RPMI8226 (cell line): ENCODE results near the gene HES4.
A peak's percentile ranks its signal among the peaks of the same experiment; 100 is the strongest.
"Not testable (repeated sequence)": the region's sequence is repeated elsewhere in the genome, so short reads cannot be mapped to it uniquely, and the experiment has no call there.

Experiments
- DNase-seq: peaks from one replicate; pipeline ENCODE4 v3.0.0-alpha.2; 2015

HES4 gene

DNA sequence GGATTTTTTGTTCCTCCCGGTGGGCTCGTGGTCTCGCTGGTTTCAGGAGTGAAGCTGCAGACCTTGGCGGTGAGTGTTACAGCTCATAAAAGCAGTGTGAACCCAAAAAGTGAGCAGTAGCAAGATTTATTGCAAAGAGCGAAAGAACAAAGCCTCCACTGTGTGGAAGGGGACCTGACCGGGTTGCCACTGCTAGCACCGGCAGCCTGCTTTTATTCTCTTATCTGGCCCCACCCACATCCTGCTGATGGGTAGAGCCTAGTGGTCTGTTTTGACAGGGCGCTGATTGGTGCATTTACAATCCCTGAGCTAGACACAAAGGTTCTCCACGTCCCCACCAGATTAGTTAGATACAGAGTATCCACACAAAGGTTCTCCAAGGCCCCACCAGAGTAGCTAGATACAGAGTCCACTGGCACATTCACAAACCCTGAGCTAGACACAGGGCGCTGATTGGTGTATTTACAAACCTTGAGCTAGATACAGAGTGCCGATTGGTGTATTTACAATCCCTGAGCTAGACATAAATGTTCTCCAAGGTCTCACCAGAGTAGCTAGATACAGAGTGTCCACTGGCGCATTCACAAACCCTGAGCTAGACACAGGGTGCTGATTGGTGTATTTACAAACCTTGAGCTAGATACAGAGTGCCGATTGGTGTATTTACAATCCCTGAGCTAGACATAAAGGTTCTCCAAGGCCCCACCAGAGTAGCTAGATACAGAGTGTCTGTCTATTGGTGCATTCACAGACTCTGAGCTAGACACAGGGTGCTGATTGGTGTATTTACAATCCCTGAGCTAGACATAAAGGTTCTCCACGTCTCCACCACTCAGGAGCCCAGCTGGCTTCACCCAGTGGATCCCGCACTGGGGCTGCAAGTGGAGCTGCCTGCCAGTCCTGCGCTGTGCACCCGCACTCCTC lies 17.8 kb upstream of the HES4 start:
- DNase-seq, result not testable (repeated sequence)

DNA sequence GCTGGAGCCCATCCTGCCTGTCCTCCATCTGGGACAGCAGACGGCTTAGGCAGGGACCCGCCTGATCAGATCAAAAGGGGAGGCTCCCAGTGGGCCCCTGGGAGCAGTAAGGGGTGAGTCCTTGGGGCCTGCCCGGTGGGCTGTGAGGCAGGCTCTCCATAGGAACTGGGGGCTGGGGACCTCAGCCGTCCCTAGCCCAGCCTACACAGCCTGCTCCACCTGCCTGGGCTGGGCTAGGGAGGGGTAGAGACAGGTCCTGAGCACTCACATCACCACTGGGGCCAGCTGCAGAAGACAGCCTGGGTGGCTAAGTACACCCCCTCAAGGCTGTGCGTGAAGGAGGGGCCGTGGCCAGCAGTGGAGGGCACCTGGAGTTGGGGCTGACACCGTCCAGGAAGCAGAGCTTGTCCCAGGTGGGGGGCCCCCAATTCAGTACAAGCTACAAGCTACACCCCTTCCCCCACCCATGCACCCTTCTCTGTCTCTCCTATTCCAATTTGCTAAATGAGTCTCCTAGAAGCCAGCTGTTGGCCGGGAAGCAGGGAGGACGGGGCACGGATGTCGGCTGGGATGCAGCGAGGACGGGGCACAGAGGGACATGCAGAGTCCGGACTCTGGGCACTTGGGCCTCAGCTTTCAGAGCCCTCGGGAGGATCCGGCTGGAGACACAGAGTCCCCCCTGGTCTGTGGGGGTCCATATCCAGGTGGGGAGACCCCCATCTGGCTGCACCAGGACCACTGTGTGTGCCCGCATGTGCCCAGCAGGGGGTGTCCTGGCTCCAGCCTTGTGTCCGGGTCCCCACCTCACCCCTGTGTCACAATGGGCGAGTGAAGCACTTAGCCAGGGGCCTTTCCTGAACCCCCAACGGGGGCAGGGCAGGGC lies 15.1 kb upstream of the HES4 start:
- no peak for DNase-seq

DNA sequence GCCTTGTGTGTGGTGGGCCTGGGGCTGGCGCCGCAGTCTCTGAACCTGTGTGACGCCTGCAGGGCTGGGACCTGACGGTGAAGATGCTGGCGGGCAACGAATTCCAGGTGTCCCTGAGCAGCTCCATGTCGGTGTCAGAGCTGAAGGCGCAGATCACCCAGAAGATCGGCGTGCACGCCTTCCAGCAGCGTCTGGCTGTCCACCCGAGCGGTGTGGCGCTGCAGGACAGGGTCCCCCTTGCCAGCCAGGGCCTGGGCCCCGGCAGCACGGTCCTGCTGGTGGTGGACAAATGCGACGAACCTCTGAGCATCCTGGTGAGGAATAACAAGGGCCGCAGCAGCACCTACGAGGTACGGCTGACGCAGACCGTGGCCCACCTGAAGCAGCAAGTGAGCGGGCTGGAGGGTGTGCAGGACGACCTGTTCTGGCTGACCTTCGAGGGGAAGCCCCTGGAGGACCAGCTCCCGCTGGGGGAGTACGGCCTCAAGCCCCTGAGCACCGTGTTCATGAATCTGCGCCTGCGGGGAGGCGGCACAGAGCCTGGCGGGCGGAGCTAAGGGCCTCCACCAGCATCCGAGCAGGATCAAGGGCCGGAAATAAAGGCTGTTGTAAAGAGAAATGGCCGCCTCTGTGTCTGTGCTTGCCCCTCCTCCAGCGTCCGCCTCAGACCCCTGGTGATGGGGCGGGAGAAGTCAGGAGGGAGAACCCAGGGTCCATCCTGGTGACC lies 14.2 kb upstream of the HES4 start:
- DNase-seq, result no peak

DNA sequence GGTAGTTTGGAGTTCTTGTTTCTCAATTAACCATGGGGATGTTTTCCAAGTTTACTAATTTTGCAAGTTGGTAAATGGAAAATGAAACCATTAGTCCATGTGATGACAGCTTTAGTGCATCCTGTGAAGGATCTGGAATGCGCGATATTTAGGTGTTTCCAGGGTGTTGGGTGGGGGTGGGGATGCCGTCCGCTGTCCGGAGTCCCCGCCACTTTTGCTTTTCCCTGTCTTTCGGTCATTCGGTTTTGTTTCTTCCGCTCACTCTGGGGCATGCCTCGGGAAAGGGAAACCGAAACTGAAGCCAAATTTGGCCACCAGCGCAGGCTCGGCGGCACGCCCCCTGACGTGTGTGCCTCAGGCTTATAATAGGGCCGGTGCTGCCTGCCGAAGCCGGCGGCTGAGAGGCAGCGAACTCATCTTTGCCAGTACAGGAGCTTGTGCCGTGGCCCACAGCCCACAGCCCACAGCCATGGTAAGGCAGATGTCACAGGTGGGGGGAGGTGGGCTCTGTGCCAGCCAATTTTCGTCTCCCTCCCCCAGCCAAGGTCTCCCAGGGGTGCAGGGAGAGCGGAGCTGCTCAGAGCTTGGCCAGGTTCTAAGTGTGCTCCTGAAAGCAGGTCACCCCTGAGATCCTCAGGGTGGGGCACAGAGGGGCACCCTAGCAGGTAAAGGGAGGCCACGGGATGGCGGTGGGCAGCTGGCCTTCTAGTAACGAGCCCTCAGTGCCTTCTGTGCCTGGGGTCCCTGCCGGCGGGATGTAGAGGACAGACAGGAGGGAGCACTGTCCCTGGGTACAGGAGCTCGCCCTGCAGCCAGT lies 13.4 kb upstream of the HES4 start, which contains the start of gene ISG15:
Gene ISG15, plus strand, starts transcription at position 393 of the 817 bp plus-strand sequence. Its CDS starts 77 bp downstream, at position 470.
- DNase-seq, result peak; percentile 96

DNA sequence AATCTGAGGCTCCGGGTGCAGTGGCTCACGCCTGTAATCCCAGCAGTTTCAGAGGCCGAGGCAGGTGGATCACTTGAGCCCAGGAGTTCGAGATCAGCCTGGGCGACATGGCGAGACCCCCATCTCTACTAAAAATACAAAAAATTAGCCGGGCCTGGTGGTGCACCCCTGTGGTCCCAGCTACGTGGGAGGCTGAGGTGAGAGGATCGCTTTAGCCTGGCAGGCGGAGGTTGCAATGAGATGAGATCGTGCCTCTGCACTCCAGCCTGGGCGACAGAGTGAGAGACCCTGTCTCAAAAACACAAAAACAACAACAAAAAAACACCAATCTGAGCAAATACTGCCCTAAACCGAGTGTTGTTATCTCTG lies 12.8 kb upstream of the HES4 start:
- DNase-seq, result not testable (repeated sequence)

DNA sequence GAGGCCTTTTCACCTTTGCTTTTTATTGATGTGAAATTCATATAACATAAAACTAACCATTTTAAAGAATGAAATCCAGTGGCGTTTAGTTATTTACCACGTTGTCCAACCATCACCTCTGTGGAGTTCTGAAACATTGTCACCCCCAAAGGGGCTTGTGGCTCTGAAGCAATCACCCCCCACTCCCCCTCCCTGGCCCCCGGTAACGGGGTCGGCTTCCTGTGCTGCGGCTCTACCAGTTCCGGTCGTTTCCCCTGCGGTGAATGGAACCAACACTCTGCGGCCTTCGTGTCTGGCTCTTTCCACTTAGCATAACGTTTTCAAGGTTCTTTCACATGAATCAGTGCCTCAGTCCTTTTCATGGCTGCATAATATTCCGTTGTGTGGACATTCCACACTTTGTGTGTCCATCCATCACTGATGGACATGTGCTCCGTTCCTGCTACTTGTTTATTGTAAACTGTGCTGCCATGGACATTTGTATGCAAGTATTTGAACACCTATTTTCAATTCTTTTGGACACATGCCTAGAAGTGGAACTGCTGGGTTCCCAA lies 11.6 kb upstream of the HES4 start:
- no peak for DNase-seq

DNA sequence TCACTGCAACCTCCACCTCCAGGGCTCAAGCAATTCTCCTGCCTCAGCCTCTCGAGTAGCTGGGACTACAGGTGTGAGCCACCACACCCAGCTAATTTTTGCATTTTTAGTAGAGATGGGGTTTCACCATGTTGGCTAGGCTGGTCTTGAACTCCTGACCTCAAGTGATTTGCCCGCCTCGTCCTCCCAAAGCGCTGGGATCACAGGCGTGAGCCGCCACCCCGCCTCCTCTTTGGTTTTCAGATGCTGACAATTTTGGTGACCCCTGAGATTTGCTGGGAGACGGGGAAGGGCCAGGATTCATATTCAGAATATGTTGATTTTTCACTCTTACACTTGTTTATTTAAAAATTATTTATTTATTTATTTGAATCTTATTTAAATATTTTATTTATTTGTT lies 10.2 kb upstream of the HES4 start:
- DNase-seq, result not testable (repeated sequence)

DNA sequence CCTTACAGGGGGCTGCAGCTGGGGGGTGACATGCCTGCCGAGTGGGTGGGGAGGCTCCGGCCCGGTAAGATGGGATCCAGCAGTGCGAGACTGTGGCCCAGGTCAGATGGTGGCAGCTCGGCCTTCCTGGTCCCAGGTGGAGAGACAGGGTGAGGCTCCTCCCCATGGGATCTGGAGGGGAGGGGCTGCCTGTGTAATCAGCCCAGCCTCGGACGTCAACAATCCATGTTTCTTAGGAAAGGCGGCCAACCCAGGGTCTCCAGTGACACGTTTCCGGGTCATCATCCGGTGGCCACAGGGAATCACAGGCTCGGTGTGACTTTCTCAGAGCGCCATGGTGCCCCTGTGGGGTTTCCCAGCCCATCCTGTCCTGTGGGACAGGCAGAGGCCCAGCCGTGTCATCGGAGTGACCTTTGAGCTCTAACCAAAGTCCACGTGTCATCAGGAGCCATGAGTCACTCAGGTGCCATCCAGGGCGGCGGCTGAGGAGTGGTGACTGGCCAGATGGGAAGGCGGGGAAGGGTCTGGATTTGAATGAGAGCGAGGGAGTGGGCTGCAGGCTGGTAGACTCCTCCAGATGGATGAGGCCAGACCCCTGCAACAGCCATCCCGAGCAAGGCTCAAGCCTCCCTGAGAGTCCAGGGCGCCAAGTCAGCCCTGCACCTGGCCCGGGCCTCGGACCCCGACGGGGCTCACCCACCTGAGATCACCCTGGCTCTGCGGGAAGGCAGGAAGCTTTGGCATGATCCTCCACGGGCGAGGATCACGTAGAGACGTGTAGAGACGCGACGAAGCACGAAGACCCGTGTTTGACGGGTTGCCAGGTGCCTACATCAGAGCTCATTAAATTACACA lies 6.6 kb upstream of the HES4 start:
- DNase-seq, result no peak

DNA sequence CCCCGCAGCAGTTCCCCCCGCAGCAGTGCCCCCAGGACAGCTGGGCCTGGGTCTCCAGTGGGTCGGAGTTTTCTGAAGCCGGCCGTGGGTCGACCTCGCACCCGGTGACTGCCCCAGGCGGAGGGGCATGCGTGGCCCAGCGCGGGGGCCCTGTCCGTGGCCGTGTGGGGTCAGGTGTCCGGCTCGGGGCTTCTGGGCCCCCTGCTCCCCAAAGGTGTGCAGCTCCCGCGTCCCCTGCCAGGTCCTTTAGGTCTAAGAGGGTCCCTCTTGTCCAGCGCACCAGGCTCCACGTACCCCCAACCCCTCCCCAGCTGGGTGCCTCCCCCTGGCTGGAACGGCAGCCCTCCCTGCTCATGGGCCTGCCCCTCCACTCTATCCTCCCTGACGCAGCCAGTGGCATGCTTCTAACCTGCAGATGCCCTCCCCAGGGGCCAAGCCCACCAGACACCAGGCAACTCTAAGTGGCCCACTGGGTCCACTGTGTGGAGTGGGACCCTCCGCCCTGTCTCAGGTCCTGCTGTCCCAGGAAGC lies 5.9 kb upstream of the HES4 start:
- DNase-seq, result no peak

DNA sequence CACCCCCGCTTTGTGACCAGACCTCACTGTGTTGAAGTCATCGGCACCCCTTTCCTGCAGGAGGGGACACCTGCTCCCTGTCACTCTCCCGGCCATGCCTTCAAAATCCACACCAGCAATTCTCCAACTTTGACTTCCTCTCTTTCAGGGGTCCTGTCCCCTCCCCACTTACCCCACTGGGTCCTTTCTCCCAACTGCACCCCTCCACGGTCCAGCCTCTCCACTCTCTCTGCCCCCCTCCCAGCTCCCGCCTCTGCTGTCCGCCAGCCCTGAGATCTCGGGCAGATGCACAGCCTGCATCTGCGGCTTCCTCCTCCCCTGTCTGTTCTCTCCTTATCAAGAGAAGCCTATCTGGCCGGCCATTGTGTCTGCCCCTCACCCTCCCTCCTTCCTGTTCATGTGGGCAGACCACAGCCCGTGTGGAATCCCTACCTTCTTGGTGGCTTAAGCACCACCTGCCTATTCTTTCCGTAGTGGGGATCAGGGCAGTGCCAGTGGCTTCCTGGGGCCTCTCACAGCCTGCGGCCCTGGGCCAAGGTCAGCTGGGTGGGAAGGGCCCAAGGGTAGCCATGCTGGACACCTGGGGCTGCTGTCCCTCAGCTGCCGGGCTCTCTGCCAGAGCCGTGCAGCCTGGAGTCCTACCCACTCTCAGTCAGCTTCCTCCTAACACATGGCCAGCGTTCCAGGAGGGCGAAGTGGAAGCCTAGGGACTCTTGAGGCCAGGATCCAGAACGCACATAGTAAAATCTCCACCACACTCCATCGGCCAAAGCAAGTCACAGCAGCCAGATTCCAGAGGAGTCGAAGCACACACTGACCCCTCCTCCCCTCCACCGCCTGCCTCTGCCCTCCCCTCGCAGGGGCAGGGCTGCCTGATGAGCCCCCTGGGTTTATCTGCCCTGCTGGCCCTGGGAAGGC lies 5.1 kb upstream of the HES4 start:
- peak; percentile 72 for DNase-seq

DNA sequence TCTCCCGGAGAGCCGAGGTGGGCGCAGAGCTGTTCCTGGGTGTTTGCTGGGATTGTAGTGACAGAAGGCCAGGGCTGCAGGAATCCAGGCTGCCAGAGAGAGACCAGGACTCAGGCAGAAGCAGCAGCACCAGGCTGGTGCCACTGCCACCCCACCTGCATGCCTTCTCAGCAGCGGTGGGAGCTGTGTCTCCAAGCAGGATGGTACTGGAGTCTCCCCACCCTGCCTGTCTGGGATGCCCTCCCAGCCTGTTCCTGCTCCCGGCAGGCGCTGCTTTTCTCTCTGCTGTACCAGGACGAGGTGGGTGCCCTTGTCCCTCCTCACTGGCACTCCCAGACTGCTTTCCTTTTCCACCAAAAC lies 4.5 kb upstream of the HES4 start:
- no peak for DNase-seq

DNA sequence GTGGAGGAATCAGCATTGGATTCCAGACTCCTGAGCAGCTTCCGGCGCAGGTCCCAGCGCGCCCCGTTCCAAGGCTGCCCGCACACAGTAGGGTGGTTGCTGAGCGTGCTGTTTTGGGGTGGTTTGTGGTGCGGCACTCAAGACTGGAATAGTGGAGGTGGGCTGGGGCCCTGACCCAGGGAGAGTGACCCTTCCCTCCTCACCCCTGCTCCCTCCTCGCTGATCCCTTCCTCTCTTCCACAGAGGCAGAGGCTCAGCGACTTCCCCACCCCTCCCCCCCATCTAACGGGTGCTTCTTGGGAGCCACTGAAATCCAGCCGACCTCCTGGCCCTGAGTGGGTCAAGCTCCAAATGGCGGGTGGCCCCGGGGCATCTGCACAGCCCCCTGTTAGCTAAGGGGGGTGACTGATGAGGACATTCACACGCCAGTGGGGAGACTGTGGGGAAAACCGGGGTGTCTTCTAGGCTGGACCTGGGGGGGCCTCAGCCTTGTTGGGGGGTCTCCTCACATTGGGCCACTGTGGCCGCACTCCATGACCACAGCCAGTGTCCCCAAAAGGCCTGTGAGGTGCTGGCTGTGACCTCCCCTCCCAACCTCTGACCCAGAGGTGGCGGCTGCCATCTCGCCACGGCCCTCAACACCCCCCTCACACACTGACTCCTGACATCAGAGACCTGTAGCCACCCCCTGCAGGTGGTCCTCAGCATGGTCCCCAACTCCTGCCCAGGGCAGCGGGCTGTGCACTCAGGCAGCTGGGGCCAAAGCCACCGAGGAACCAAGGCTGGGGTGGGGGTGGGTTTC lies 3.9 kb upstream of the HES4 start:
- no peak for DNase-seq

DNA sequence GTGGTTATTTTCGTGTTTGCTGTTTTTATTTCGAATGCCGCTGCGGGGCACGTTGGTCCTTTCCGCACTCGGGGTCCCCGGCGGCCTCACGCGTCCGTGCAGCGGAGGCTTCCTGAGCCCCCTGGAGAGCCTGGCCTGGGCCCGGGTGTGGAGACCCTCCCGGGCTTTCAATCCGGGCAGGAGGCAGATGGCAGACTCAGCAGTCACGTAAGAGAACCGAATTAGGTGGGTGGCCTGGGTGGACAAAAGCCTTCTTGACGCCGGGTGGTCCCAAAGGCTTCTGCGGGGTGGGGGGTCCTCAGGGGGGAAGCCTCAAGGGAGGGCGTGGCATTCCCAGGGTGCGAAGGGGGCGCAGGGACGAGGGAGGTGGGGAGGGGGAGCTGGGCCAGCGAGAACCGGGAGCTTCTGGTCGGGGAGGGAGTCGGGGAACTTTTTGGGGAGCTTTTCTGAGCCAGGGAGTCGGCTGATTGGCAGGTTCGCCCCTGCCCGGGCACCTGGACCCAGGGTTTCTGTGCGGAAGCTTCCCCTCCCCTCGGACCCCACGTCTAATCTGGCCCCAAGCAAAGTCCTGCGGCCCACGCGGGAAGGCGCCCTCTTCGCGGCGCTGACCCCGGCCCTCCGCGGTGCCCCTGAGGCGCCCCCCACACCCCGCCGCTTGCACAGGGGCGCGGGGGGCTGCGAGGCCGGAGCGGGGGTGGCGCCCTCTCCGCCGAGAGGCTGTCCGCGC lies 1.3 kb upstream of the HES4 start:
- DNase-seq, result no peak

DNA sequence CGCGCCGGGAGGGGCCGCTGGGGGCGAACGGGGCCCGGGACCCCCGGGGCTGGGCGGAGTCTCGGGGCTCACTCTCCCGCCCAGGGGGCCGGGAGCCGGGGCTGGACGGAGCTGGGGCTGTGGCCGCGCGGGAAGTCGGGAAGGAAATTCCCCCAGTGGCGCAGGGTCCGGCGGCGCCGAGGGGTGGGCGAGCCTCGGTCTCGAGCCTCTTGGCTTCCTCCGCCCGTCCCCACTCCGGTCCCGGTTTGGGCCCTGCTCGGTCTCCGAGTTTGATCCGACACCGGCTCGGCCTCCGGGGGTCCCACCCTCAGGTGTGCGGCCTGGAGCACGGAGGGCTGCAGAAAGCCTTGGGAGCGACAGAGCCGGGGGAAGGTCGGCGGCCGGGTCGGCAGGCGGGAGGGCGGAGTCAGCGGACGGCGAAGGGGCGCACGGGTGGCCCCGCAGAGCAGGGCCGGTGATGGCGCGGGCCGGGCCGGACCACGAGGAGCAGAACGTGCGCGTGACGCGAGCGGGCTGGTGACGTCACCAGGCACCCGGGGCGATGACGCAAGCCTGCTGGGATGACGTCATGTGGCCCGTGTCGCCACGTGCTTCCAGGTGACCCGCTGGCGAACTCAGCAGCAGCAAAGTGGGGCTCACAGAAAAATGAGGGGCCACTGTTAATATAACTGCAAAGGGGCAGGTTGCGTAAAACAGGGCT lies 610 bp upstream of the HES4 start:
- peak; percentile 85 for DNase-seq

DNA sequence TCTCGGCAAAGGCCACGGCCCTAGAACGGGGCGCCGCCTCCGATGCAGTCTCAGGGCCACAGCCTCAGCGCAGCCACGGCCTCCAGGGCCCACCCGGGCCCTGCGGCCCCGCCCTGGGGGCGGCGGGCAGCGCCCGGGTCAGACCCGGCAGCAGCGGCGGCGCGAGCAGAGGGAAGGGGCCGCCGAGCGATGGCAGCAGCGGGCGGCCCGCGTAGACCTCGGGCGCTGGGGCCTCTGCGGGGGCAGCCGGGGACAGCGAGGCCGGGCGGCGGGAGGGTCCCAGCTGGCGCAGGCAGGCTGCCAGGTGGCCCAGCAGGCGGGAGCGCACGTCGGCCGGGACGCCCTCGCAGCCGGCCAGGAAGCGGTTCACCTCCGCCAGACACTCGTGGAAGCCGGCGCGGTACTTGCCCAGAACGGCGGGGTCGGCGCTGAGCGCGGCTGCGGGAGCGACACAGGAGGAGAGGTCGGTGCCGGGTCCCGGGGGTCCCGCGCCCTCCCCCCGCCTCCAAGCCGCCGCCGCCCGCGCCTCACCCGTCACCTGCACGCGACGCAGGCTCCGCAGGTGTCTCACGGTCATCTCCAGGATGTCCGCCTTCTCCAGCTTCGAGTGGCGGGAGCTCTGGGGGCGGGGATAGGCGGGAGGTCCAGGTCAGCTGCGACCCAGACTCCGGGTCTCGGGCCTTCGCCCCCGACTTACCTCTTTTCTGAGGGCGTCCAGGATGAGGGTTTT lies 737 bp downstream of the HES4 start:
- peak; percentile 80 for DNase-seq

DNA sequence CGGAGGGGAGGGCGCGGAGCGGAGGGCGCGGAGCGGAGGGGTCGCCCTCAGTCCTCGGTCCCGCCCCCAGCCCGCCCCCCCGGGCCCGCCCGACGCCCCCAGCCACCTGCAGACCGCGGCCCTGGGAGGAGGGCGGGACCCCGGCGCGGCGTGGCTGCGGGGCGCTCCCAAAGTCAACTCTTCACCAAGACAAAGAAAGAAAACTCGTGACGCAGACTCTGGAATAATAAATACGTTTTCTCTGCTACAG lies 1.2 kb downstream of the HES4 start:
- DNase-seq, result no peak
